GM12892 (cell line): ENCODE results near the gene KIF2C.

Source experiments
- POLR2A ChIP-seq: IDR thresholded peaks from 2 replicates; pipeline ENCODE4 v1.6.1; 2011; ENCODE audit warnings: low read depth, low read length, control low read depth
- POLR2AphosphoS5 ChIP-seq: IDR thresholded peaks from 2 replicates; pipeline ENCODE4 v1.6.1; 2011; ENCODE audit warnings: low read depth, low read length, control low read depth

- TF ChIP-seq POLR2AphosphoS5 (no peak), POLR2A (no peak)
Observed at GRCh38 chr1:44707112-44707881, 32.3 kb upstream of the KIF2C start.
